ENCODE measurements around the gene SORCS3.

SORCS3 gene

GRCh38 chr10:104906112-104906511 is 265.0 kb downstream of the SORCS3 start:
- H3K27ac Mint-ChIP-seq: no peak overlapping the region
- no peak for TF ChIP-seq CTCF (IDR thresholded peaks at IDR 0.05)
- DNase-seq: no peak
- no peaks in the 10 kb centered on the region for H3K9me3 Mint-ChIP-seq
- peaks cover 16% of the 10 kb centered on the region for H3K4me1 Mint-ChIP-seq
- no peaks in the 10 kb centered on the region for H3K36me3 Mint-ChIP-seq (ENCODE audit: low read depth)
- peaks cover 12% of the 10 kb centered on the region for H3K27me3 Mint-ChIP-seq (ENCODE audit: low read depth, poor library complexity)
- no peak overlapping the region for H3K4me3 Mint-ChIP-seq

GRCh38 chr10:104907521-104907920 is 266.4 kb downstream of the SORCS3 start:
- no peak for DNase-seq
- no peak for TF ChIP-seq CTCF (IDR thresholded peaks at IDR 0.05)
- Mint-ChIP-seq H3K4me1 (peaks cover 6% of the 10 kb centered on the region), H3K27me3 (ENCODE audit: low read depth, poor library complexity) (peaks cover 10% of the 10 kb centered on the region), H3K9me3 (no peaks in the 10 kb centered on the region), H3K4me3 (no peak overlapping the region), H3K36me3 (ENCODE audit: low read depth) (no peaks in the 10 kb centered on the region), H3K27ac (no peak overlapping the region)

GRCh38 chr10:104908581-104908980 is 267.5 kb downstream of the SORCS3 start:
- H3K9me3 Mint-ChIP-seq: no peaks in the 10 kb centered on the region
- H3K36me3 Mint-ChIP-seq (ENCODE audit: low read depth): no peaks in the 10 kb centered on the region
- no peak for TF ChIP-seq CTCF (IDR thresholded peaks at IDR 0.05)
- H3K27ac Mint-ChIP-seq: no peak overlapping the region
- no peak overlapping the region for H3K4me3 Mint-ChIP-seq
- DNase-seq: no peak
- no peaks in the 10 kb centered on the region for H3K4me1 Mint-ChIP-seq
- peaks cover 18% of the 10 kb centered on the region for H3K27me3 Mint-ChIP-seq (ENCODE audit: low read depth, poor library complexity)

GRCh38 chr10:104910712-104911111 is 269.6 kb downstream of the SORCS3 start:
- H3K4me1 Mint-ChIP-seq: no peaks in the 10 kb centered on the region
- TF ChIP-seq CTCF (IDR thresholded peaks at IDR 0.05): no peak
- H3K27me3 Mint-ChIP-seq (ENCODE audit: low read depth, poor library complexity): peaks cover 27% of the 10 kb centered on the region
- no peaks in the 10 kb centered on the region for H3K36me3 Mint-ChIP-seq (ENCODE audit: low read depth)
- H3K9me3 Mint-ChIP-seq: no peaks in the 10 kb centered on the region
- no peak overlapping the region for H3K27ac Mint-ChIP-seq
- no peak for DNase-seq
- no peak overlapping the region for H3K4me3 Mint-ChIP-seq

GRCh38 chr10:104913390-104913789 is 272.3 kb downstream of the SORCS3 start:
- H3K4me3 Mint-ChIP-seq: no peak overlapping the region
- H3K27ac Mint-ChIP-seq: no peak overlapping the region
- H3K4me1 Mint-ChIP-seq: no peaks in the 10 kb centered on the region
- no peaks in the 10 kb centered on the region for H3K36me3 Mint-ChIP-seq (ENCODE audit: low read depth)
- H3K9me3 Mint-ChIP-seq: no peaks in the 10 kb centered on the region
- TF ChIP-seq CTCF (IDR thresholded peaks at IDR 0.05): no peak
- H3K27me3 Mint-ChIP-seq (ENCODE audit: low read depth, poor library complexity): peaks cover 27% of the 10 kb centered on the region
- no peak for DNase-seq

- DNase-seq: no peak
- Mint-ChIP-seq H3K27me3 (ENCODE audit: low read depth, poor library complexity) (peaks cover 12% of the 10 kb centered on the region), H3K4me1 (no peaks in the 10 kb centered on the region), H3K36me3 (ENCODE audit: low read depth) (no peaks in the 10 kb centered on the region), H3K27ac (no peak overlapping the region), H3K4me3 (no peak overlapping the region), H3K9me3 (no peaks in the 10 kb centered on the region)
- TF ChIP-seq CTCF (IDR thresholded peaks at IDR 0.05): no peak
Observed at GRCh38 chr10:104920476-104920875, 279.4 kb downstream of the SORCS3 start.
